ENCODE results near the gene TIE1.

DNA sequence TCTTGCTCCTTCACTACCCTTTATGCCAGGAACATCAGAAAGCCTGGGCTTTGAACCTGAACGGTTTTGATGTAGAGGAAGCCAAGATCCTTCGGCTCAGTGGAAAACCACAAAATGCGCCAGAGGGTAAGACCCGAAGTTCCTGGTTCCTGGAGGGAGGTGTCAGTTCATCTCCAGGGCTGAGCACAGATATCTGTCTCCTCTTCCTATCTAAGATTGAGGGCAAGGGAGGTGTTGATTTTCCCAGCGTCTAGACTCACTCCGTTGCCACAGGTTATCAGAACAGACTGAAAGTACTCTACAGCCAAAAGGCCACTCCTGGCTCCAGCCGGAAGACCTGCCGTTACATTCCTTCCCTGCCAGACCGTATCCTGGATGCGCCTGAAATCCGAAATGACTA is 58.9 kb downstream of the TIE1 start:
- TF ChIP-seq, protein P1, sequence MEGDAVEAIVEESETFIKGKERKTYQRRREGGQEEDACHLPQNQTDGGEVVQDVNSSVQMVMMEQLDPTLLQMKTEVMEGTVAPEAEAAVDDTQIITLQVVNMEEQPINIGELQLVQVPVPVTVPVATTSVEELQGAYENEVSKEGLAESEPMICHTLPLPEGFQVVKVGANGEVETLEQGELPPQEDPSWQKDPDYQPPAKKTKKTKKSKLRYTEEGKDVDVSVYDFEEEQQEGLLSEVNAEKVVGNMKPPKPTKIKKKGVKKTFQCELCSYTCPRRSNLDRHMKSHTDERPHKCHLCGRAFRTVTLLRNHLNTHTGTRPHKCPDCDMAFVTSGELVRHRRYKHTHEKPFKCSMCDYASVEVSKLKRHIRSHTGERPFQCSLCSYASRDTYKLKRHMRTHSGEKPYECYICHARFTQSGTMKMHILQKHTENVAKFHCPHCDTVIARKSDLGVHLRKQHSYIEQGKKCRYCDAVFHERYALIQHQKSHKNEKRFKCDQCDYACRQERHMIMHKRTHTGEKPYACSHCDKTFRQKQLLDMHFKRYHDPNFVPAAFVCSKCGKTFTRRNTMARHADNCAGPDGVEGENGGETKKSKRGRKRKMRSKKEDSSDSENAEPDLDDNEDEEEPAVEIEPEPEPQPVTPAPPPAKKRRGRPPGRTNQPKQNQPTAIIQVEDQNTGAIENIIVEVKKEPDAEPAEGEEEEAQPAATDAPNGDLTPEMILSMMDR (IDR thresholded peaks at IDR 0.05; ENCODE audit: low read depth, low read length): no peak
- TF ChIP-seq EZH2phosphoT487 (IDR thresholded peaks at IDR 0.05; ENCODE audit: low read depth): no peak

All from OCI-LY3 (cell line).